HPDE6-E6E7 (cell line): Measurements from ENCODE around the gene GMDS.
"Not testable (repeated sequence)": the region's sequence is repeated elsewhere in the genome, so short reads cannot be mapped to it uniquely, and the experiment has no call there.

Experiments used
- DNase-seq: peaks from one replicate; pipeline ENCODE4 v3.0.0; 2011; ENCODE audit warnings: missing footprints; ENCODE audit errors: extremely low spot score

Gene GMDS

DNA sequence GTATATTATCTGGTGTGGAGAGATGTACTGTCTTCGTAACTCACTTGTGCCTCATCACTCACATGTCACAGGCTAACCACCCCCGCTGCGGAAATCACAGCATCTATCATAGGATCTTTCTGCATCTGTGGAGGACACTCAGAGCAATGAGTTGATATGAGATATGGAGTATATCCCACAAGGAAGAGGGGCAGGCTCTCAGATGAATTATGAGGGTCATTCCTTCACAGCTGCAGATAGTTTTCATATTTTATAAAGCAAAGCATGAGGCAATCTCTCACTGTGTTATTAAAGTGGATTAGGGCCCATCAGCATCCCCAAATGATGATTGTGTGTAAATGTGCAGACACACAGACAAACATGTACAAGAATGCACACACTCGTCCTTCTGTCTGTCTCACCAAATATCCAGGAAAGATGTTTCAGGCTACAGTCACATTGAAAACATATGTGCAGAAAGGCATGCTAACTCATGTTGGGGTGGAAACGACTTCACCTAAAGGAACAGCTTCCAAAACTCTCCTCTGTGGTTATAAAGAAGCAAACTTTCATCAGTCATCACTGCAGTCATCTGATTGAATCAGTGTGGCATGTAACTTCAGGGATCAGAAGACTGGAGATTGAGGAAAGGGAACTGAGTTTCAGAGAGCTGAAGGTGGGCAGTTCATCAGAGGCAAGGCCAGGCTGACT lies 471.0 kb downstream of the GMDS start:
- no peak for DNase-seq

DNA sequence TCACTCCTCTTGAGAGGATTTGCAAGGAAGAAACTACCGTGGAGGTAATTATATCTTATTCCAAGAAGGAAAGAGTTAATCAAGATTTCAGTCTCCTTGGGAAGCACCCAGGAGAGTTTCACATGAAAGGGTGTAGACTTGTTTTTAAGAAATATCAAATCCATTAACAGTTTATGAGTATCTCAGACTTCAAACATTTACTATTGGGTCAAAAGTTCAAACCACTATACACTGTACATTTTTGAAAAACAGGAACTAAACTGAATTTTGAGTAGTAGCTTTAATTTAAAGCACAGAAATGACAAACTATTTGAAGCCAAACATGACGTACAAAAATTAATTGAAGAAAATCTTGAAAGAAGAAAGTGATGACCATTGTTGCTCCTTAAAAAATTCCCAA lies 471.7 kb downstream of the GMDS start:
- DNase-seq, result no peak

DNA sequence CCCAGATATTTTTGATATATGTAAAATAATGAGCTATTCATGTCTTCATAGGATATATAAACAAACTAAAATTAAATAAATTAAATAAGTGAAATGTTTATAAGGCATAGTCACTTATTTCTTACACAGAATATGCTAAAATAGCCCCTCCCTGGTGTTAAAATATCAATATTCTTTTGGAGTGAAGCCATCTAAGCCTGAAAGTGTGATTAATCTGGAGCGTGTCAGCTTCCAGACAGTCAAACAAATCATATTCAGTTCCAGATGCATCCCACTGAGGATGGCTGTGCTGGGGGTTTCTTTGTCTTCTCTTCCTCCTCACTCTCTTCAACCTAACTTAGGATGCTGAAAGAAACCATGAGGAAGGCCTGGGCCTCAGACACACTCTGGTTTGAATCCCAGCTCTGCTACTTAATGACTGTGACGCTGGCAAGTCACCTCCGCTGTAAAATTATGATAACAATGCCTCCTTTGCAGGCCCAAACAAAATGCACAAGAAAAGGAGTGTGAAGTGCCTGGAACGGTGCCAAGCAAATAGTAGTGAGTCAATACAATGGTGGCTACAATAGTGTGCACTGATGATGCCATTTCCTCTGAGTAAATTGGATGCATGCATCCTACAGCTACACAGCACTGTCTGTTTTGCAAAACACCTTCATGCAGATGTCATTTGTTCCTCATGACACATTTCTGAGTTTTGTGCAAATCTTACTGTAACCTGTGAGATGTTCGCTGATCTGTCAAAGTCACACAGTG lies 474.3 kb downstream of the GMDS start:
- DNase-seq, result peak; percentile 45

DNA sequence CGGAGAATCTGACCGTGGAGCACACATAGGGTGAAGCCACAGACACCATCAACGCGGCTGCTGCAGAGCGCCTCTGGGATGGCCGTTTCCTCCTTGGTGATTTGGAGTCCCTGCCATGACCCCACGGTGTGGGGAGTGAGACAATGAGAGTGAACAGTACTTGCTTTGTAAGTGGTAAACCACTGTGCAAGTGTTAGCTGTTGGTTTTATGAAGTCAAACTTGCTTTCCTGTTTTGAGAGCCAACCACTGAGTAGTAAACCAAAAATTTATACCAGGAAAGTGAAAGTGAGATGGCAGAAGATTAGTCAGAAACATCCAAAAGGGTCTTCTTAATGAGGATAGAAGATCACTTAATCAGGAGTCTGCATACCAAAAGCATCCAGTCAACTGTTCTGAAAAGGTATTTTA lies 475.0 kb downstream of the GMDS start:
- DNase-seq, result no peak

DNA sequence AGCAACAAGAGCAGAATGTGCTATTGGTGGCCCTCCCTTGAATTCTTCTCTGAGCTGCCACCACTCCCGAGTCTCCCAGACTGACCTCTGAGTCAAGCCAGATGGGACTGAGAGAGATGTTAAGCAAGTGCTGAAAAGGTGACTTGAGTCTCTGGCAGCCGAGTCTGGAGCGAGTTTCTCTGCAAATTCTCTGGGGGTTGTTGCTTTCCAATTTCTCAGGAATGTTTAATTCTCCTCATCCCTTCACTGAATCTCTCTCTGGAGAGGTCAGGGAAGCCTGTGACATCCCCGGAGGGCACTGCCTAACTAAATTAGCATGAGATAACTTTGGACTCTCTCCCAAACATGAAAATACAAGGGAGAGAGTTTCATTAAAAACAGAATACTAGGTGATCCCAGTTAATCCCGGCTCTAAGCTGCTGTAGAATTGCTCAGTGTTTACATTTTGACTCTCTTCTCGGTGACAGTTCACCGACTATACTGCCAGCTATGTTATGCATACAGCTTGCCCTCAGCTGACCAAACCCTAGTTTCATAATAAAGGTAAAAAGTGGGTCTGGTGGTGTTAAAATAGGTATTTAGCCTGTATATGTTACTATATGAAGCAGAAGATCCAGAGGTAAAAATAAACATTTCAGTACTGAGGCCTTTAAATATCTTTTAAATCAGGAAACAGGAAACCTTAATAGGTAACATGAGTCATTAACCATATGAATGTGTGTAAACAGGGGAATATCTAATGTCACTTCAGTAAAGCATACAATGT lies 477.7 kb downstream of the GMDS start:
- DNase-seq, result no peak

- no peak for DNase-seq
Observed at GRCh38 chr6:1766654-1767053, 478.8 kb downstream of the GMDS start.

- DNase-seq, result no peak
Observed at GRCh38 chr6:1765160-1765903, 480.1 kb downstream of the GMDS start.

DNA sequence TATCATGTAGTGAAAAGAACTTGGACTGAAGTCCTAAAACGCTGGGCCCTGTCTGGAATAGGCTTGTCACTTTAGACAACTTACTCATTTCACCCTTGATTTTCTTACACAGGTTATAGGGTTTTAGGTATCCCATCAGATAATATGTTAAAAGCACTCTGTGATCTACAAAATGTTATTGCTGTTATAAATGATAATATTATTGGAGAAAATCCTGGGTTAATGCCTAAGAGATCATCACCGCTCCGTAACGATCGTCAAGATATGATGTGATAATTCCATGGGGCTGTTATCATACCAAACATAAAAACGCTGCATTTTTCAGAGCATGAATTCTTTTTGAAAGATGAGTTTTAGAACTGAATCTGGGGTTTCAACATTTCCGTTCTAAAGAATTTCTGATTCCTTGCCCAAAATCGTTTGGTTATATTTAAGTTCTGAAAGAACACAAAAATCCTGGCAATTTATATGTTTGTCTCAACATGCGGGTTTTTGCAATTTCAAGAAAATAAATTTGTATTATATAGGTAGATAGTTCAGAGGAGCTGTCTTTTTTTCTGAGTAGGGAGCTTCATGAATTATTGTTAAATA lies 480.9 kb downstream of the GMDS start:
- no peak for DNase-seq

DNA sequence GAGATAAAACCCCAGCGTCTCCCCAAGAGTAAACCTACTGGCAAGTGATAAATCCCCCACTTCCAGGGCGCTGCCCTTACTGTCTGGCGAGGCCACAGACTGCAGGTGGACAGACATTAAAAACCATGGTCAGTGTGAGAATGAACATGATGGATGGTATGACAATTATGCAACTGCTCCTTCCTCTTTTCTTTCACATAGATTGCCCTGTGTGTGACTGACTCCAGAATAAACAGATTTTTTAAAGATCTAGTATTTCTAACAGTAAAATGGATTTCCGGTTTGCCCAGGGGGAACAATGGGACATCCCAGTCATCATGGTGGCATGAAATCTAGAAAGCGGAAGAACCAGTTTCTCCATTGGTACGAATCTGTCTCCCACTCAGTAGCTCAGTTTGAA lies 482.0 kb downstream of the GMDS start:
- DNase-seq, result no peak

- no peak for DNase-seq
Observed at GRCh38 chr6:1762203-1762602, 483.2 kb downstream of the GMDS start.

GRCh38 chr6:1761477-1761877 lies 483.9 kb downstream of the GMDS start:
- DNase-seq, result no peak

- no peak for DNase-seq
Observed at GRCh38 chr6:1760876-1761275, 484.5 kb downstream of the GMDS start.

DNA sequence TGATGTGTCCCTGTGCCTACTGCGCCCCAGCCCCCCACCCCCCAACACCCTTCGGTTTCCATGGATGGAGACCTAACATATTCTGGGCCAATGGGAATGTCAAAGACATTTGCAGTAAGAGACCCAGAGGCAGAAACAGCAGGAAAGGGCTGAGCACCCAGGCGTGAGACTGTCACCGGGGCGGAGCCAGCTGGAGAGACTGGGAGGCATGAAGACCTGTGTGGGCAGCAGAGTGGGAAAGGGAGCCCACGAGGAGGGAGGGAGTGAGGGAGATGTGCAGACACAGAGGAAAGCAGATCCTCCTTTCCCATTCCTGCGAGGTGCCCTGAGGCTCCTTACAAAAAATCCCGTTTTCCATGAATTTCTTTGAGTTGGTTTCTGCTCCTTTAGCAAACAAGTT lies 485.5 kb downstream of the GMDS start:
- DNase-seq, result no peak

DNA sequence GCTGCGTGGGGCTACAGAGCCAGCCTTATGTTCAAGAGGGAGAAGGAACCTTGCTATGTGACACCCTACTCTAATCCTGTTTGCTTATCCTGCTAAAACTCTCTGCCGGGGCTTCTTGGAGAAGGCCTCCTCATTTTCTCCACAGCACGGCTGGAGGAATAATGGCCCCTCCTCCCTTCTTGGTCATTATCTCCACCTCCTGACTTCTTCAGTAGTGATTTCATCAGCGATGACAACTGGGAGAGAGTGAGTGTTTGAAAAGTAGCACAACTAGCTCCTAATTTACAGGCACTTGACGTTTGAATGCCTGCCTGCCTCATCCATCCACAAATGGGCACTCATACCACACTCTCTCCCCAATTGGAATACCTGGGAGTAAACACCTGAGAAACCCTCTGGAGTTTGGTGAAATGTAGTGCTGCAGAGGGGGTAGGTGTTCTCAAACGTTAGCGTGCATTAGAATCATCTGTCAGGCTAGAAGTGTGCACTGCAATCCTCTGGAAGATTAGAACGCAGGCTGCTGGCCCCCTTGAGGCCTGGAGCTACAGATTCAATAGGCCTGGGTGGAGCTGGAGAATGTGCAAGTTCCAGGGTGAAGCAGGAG lies 487.2 kb downstream of the GMDS start:
- no peak for DNase-seq

- DNase-seq, result no peak
Observed at GRCh38 chr6:1757131-1757530, 488.3 kb downstream of the GMDS start.

DNA sequence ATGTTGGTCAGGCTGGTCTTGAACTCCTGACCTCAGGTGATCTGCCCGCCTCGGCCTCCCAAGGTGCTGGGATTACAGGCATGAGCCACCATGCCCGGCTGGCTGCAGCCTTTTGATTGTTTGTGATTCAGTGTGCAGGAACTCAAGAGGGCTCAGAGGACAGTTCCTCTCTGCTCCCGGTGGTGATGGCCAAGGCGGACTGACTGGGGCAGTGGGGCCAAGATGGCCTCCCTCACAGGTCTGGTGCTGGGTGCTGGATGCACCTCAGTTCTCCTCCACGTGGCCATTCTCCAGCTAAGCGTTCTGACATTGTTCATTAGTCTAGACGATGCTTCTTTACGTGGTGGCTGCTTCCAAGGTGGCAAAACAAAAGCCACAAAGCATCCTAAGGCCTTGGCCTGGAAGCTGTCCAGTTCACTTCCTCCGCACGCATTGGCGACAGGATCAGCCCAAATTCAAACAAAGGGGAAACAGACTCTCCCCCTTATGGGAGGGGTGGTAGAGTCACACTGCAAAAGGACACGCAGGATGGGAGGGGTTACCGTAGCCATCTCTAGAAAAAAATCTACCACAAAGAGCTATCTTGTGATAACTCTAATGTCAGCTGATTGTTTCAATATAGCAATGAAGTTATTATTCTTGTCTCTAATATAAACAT lies 488.8 kb downstream of the GMDS start:
- no peak for DNase-seq

- DNase-seq, result not testable (repeated sequence)
Observed at GRCh38 chr6:1751063-1751462, 494.3 kb downstream of the GMDS start.

DNA sequence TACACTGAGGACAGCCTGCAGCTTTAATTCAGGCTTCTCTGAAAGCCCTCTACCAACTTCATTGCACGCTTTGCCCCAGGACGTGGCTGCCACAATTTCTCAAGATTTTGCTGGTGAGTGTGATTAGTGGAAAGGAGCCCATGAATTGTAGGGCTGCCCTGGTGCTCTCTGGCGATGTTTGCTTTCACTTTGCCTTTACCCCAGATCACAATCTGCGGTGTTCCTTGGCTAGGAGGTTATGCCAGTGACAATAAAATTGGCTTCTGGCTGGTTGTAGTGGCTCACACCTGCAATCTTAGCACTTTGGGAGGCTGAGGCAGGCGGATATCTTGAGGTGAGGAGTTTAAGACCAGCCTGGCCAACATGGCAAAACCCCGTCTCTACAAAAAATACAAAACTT lies 496.4 kb downstream of the GMDS start:
- no peak for DNase-seq

DNA sequence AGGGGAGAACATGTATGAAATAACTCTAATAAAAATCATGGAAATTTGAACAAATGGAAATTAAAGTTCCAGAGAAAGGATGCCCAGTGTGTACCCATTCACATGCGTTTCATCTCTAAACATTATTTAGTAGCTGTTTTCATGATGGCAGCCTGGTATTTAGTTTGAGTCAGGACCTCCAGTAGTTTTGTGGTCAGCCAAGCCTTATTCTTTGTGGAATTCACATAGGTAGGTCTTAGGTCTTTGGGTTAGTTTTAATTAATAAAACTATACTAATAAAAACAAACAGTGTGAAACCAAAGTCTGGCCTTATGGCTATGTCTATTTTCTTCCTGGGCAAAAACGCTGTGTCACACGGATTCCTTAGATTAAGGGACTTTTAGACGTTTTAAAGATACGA lies 497.9 kb downstream of the GMDS start:
- no peak for DNase-seq

GRCh38 chr6:1747003-1747402 lies 498.4 kb downstream of the GMDS start:
- DNase-seq, result no peak

DNA sequence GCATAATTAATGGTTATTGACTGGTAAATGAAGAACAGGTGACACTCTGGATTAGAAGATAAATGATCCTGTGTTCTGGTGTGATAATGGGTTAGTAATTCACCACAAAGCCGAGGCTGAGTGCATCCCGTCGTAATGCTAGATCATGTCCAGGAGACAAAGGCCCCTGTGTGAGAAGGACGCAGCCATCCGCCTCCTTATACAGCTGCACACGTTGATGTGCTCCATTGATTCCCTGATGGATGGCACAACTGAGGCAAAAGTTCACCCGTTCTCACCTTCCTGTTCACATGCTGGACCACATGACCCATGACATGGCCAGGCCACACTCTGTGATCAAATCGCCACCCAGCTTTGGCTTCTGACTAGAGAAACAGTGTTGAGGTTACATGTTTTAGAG lies 499.6 kb downstream of the GMDS start:
- DNase-seq, result no peak
